ENCODE results near the gene LAMA1. TPM values are rescaled to one million over a fixed set of nuclear protein-coding genes. Genes with fewer than 3 reads are reported as not detected.

LAMA1 gene, protein sequence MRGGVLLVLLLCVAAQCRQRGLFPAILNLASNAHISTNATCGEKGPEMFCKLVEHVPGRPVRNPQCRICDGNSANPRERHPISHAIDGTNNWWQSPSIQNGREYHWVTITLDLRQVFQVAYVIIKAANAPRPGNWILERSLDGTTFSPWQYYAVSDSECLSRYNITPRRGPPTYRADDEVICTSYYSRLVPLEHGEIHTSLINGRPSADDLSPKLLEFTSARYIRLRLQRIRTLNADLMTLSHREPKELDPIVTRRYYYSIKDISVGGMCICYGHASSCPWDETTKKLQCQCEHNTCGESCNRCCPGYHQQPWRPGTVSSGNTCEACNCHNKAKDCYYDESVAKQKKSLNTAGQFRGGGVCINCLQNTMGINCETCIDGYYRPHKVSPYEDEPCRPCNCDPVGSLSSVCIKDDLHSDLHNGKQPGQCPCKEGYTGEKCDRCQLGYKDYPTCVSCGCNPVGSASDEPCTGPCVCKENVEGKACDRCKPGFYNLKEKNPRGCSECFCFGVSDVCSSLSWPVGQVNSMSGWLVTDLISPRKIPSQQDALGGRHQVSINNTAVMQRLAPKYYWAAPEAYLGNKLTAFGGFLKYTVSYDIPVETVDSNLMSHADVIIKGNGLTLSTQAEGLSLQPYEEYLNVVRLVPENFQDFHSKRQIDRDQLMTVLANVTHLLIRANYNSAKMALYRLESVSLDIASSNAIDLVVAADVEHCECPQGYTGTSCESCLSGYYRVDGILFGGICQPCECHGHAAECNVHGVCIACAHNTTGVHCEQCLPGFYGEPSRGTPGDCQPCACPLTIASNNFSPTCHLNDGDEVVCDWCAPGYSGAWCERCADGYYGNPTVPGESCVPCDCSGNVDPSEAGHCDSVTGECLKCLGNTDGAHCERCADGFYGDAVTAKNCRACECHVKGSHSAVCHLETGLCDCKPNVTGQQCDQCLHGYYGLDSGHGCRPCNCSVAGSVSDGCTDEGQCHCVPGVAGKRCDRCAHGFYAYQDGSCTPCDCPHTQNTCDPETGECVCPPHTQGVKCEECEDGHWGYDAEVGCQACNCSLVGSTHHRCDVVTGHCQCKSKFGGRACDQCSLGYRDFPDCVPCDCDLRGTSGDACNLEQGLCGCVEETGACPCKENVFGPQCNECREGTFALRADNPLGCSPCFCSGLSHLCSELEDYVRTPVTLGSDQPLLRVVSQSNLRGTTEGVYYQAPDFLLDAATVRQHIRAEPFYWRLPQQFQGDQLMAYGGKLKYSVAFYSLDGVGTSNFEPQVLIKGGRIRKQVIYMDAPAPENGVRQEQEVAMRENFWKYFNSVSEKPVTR (N-terminal part only)
- 113 and 116 TPM in 2 replicates for polyA plus RNA-seq (2013)

DNA sequence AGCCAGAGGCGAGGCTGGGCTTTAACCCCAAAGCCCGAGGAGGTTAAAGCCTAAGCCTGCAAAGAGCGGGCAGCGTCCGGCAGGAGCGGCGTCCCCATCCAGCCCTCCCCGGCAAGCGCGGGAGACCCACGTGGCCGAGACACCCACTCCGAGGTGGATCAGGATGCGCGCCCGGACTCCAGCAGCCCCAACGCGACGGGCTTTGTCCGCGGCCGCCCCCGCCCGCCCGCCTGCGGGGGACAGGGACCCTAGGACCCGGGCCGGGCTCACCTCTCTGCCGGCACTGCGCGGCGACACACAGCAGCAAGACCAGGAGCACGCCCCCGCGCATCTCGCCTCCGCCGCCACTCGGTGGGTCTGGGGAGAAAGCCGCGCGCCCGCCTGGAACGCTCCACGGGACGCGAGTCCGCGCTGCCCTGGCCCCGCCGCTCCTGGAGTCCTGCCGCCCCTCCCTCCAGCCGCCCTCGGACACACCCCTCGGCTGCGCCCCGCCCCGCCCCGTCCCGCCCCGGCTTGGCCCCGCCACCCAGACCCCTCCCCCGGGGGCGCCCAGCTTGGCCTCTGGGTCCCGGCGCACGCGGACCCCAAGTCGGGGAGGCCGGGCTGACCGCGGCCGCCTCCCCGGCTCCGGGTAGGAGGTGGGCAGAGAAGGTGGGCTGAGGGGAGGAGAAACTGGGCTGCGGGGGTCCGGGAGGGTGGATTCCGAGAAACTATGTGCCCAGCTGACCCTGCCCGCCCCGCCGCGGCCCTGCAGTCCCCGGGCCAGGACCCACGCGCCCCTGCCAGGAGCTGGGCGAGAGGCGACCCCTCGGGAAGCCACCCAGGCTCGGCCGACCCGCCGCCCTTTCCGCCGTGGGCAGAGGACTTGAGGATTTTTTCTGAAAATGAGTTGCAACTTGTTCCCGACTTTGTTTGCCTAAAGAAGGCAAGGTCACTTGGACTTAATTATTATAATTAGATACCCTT is at the start of gene LAMA1:
TSS of gene LAMA1 (minus strand) at position 408 of the 966 bp plus-strand sequence. CDS start at position 331, 77 bp downstream.
- DNase-seq, result no peak
- Histone ChIP-seq H3K4me2 (ENCODE audit: low read length) (peak within 1 kb of the TSS; percentile 98), H3K18ac (ENCODE audit: low read length) (peak within 1 kb of the TSS; percentile 95), H3K14ac (ENCODE audit: low read length) (peak within 1 kb of the TSS; percentile 89), H3K9ac (ENCODE audit: low read length) (peak within 1 kb of the TSS; percentile 84), H3K27ac (ENCODE audit: low read depth, low read length) (peak within 1 kb of the TSS; percentile 70), H3K9me3 (ENCODE audit: insufficient read depth, low read depth, low read length) (no peaks in the 10 kb centered on the region), H4K91ac (ENCODE audit: low read depth, low read length) (peak within 1 kb of the TSS; percentile 92), H2AK5ac (ENCODE audit: low read length) (peak within 1 kb of the TSS; percentile 35), H3K4me3 (ENCODE audit: low read depth, low read length) (peak within 1 kb of the TSS; percentile 92), H3K79me2 (ENCODE audit: control insufficient read depth, insufficient read depth, low read length, poor library complexity) (peaks cover 17% of the 10 kb centered on the region), H3K36me3 (ENCODE audit: control insufficient read depth in 1 of 2, insufficient read depth in 2 of 2, low read length in 2 of 2) (no peaks in the 10 kb centered on the region), H3K27me3 (ENCODE audit: insufficient read depth, low read length) (no peaks in the 10 kb centered on the region), H2BK120ac (ENCODE audit: insufficient read depth, low read length, poor library complexity) (peak within 1 kb of the TSS; percentile 94), H2AFZ (ENCODE audit: insufficient read depth, low read length, poor library complexity) (peak within 1 kb of the TSS; percentile 91), H2BK12ac (ENCODE audit: low read length) (peak within 1 kb of the TSS; percentile 94), H4K8ac (ENCODE audit: low read depth, low read length) (peak within 1 kb of the TSS; percentile 89), H3K4ac (ENCODE audit: low read depth, low read length) (peak within 1 kb of the TSS; percentile 90), H3K4me1 (ENCODE audit: control insufficient read depth in 1 of 2, insufficient read depth in 2 of 2, low read length in 2 of 2) (peaks cover 3 to 9% of the 10 kb centered on the region in 2 experiments), H3K23ac (ENCODE audit: low read length) (no peak within 1 kb of the TSS), H4K12ac (ENCODE audit: low read depth, low read length) (peak within 1 kb of the TSS; percentile 95), H2BK5ac (ENCODE audit: low read depth, low read length, poor library complexity) (peak within 1 kb of the TSS; percentile 77), H3K79me1 (ENCODE audit: low read length) (peaks cover 11% of the 10 kb centered on the region)
- WGBS (ENCODE audit: extremely low coverage, insufficient coverage, insufficient read length), result no CpG with 5 or more reads among the region's 95 CpGs

- Histone ChIP-seq H3K36me3 (ENCODE audit: control insufficient read depth in 1 of 2, insufficient read depth in 2 of 2, low read length in 2 of 2) (no peaks in the 10 kb centered on the region), H2AFZ (ENCODE audit: insufficient read depth, low read length, poor library complexity) (no peak overlapping the region), H3K18ac (ENCODE audit: low read length) (no peak overlapping the region), H2BK120ac (ENCODE audit: insufficient read depth, low read length, poor library complexity) (no peak overlapping the region), H3K27ac (ENCODE audit: low read depth, low read length) (no peak overlapping the region), H3K4me3 (ENCODE audit: low read depth, low read length) (no peak overlapping the region), H3K9me3 (ENCODE audit: insufficient read depth, low read depth, low read length) (no peaks in the 10 kb centered on the region), H2BK5ac (ENCODE audit: low read depth, low read length, poor library complexity) (no peak overlapping the region), H3K23ac (ENCODE audit: low read length) (no peak overlapping the region), H2BK12ac (ENCODE audit: low read length) (no peak overlapping the region), H4K12ac (ENCODE audit: low read depth, low read length) (no peak overlapping the region), H2AK5ac (ENCODE audit: low read length) (no peak overlapping the region), H3K14ac (ENCODE audit: low read length) (no peak overlapping the region), H3K4ac (ENCODE audit: low read depth, low read length) (no peak overlapping the region), H3K27me3 (ENCODE audit: insufficient read depth, low read length) (no peaks in the 10 kb centered on the region), H4K8ac (ENCODE audit: low read depth, low read length) (no peak overlapping the region), H4K91ac (ENCODE audit: low read depth, low read length) (no peak overlapping the region), H3K4me2 (ENCODE audit: low read length) (no peak overlapping the region), H3K9ac (ENCODE audit: low read length) (no peak overlapping the region), H3K4me1 (ENCODE audit: control insufficient read depth in 1 of 2, insufficient read depth in 2 of 2, low read length in 2 of 2) (peaks cover 18 to 34% of the 10 kb centered on the region in 2 experiments), H3K79me1 (ENCODE audit: low read length) (peaks cover 12% of the 10 kb centered on the region), H3K79me2 (ENCODE audit: control insufficient read depth, insufficient read depth, low read length, poor library complexity) (no peaks in the 10 kb centered on the region)
- WGBS (ENCODE audit: extremely low coverage, insufficient coverage, insufficient read length), result no CpG with 5 or more reads among the region's 11 CpGs
- no peak for DNase-seq
These were observed 48.3 kb upstream of the LAMA1 start for GRCh38 chr18:7165846-7166393.

DNA sequence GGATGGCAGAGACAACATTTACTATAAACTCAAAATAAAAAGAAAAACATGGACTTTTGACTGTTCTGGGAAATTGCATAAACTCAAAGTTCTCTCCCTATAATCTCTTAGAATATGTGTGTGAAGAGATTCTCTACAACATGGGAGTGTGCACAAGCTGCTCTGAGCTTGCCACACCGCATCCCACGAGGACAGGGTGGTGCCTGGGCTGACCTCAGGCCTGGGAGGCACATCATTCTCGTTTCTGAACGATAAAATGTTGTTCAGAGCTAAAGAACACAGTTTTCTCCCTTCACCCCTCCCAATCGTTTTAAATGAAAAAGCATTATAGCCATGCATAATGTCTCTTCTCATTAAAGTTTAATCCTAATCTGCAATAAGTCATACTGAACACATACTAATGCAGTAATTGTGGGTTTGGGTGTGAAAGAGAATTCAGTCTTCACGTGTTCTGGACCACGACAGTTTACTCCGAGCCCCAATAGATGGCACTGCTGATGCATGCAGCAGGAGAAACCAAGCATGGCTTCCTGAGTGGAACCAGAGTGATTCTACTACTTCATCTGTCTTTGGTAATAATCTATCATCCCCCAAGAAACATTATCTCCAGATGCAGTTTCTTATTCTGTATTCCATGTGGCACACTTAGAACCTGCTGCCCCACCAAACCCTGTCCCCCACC is 46.9 kb upstream of the LAMA1 start:
- no peaks in the 10 kb centered on the region for H3K27me3 ChIP-seq (ENCODE audit: insufficient read depth, low read length)
- H3K18ac ChIP-seq (ENCODE audit: low read length), result no peak overlapping the region
- no peak overlapping the region for H3K14ac ChIP-seq (ENCODE audit: low read length)
- H3K4me1 ChIP-seq (ENCODE audit: control insufficient read depth in 1 of 2, insufficient read depth in 2 of 2, low read length in 2 of 2), result peaks cover 13 to 23% of the 10 kb centered on the region in 2 experiments
- no peak for DNase-seq
- no peak overlapping the region for H4K91ac ChIP-seq (ENCODE audit: low read depth, low read length)
- H3K27ac ChIP-seq (ENCODE audit: low read depth, low read length), result no peak overlapping the region
- H3K36me3 ChIP-seq (ENCODE audit: control insufficient read depth in 1 of 2, insufficient read depth in 2 of 2, low read length in 2 of 2), result no peaks in the 10 kb centered on the region
- peak overlapping the region; percentile 90 for H2BK12ac ChIP-seq (ENCODE audit: low read length)
- H2BK5ac ChIP-seq (ENCODE audit: low read depth, low read length, poor library complexity), result no peak overlapping the region
- no peak overlapping the region for H4K8ac ChIP-seq (ENCODE audit: low read depth, low read length)
- peak overlapping the region; percentile 91 for H2AK5ac ChIP-seq (ENCODE audit: low read length)
- no peak overlapping the region for H3K4ac ChIP-seq (ENCODE audit: low read depth, low read length)
- peaks cover 8% of the 10 kb centered on the region for H3K79me1 ChIP-seq (ENCODE audit: low read length)
- no peaks in the 10 kb centered on the region for H3K79me2 ChIP-seq (ENCODE audit: control insufficient read depth, insufficient read depth, low read length, poor library complexity)
- no peak overlapping the region for H3K9ac ChIP-seq (ENCODE audit: low read length)
- no peak overlapping the region for H4K12ac ChIP-seq (ENCODE audit: low read depth, low read length)
- H2AFZ ChIP-seq (ENCODE audit: insufficient read depth, low read length, poor library complexity), result no peak overlapping the region
- no CpG with 5 or more reads among the region's 8 CpGs for WGBS (ENCODE audit: extremely low coverage, insufficient coverage, insufficient read length)
- no peak overlapping the region for H3K23ac ChIP-seq (ENCODE audit: low read length)
- no peaks in the 10 kb centered on the region for H3K9me3 ChIP-seq (ENCODE audit: insufficient read depth, low read depth, low read length)
- H2BK120ac ChIP-seq (ENCODE audit: insufficient read depth, low read length, poor library complexity), result no peak overlapping the region
- no peak overlapping the region for H3K4me3 ChIP-seq (ENCODE audit: low read depth, low read length)
- no peak overlapping the region for H3K4me2 ChIP-seq (ENCODE audit: low read length)

Data from trophoblast cell (in vitro differentiated cells and primary cell).